HepG2 (cell line): ENCODE measurements around the gene DST. TPM values are rescaled to one million over a fixed set of nuclear protein-coding genes. Genes with fewer than 3 reads are reported as not detected.
A peak's percentile ranks its signal among the peaks of the same experiment; 100 is the strongest.

ENCODE experiments used
- ATAC-seq: fragments of 200-7000 bp; cut with Tn5 transposase; 3 replicates; pipeline ENCODE4 v1.9.1; 2020; ENCODE audit warnings: mild to moderate bottlenecking, moderate library complexity
- BruUV-seq: library from RNA; stranded (reverse); fragments of 400-500 nt; replicated peaks from 2 replicates; lab custom pipeline; 2021; lab: Mats Ljungman, UMichigan
- CTCF ChIA-PET: fragments of 300-600 bp; formaldehyde crosslinking; extraction: SDS; loops from one replicate; lab custom pipeline; 2021; ENCODE audit warnings: low total read pairs, inconsistent platforms, low intra/inter-chr PET ratio; lab: Yijun Ruan, JAX
- POLR2A ChIA-PET: fragments of 350-600 bp; sonication (Branson Sonifier 250); formaldehyde crosslinking; loops from one replicate; lab custom pipeline; 2020; ENCODE audit warnings: antibody characterized with exemption, inconsistent platforms; lab: Yijun Ruan, JAX
- DNase-seq: peaks from one replicate; pipeline ENCODE4 v3.0.0-alpha.2; 2015; ENCODE audit warnings: low spot score
- FAIRE-seq: peaks from 3 replicates; lab custom pipeline; 2011; peaks lifted over from hg19 to GRCh38; lab: Jason Lieb, UNC
- H2AFZ ChIP-seq: one replicate; pipeline ENCODE4 v1.6.1; 2011; ENCODE audit warnings: low read length, inconsistent platforms
- H3K27ac ChIP-seq: fragments of 300-600 bp; 3 replicates; pipeline ENCODE4 v1.8.0; 2011; ENCODE audit warnings: mixed run types, mild to moderate bottlenecking, mixed read lengths, low read length, inconsistent platforms; ENCODE audit not compliant: insufficient read depth; ENCODE audit errors: extremely low read length
- H3K27me3 ChIP-seq, 2 experiments: fragments of 200-600 bp in 1 of 2; 2 replicates in 1 of 2; 3 replicates in 1 of 2; pipeline versions ENCODE4 v1.6.0 to v1.8.0; 2011; ENCODE audit warnings: low read length in 2 of 2, mild to moderate bottlenecking in 2 of 2, moderate library complexity in 2 of 2, inconsistent platforms in 1 of 2; ENCODE audit not compliant: insufficient read depth in 2 of 2, control insufficient read depth in 1 of 2
- H3K36me3 ChIP-seq, 2 experiments: fragments of 200-600 bp in 1 of 2; replicated peaks in 1 of 2; 2 replicates in 1 of 2; 3 replicates in 1 of 2; pipeline versions ENCODE4 v1.5.1 to v1.8.0; 2011; ENCODE audit warnings: low read length in 2 of 2, inconsistent platforms in 1 of 2; ENCODE audit not compliant: insufficient read depth in 2 of 2, control insufficient read depth in 1 of 2
- H3K4me1 ChIP-seq: 2 replicates; pipeline ENCODE4 v1.5.1; 2012; ENCODE audit warnings: low read length, inconsistent platforms; ENCODE audit not compliant: insufficient read depth
- H3K4me2 ChIP-seq: 2 replicates; pipeline ENCODE4 v1.6.0; 2011; ENCODE audit warnings: low read depth, low read length, inconsistent platforms
- H3K4me3 ChIP-seq, 3 experiments: fragments of 200-600 bp in 1 of 3; sonication (generic), shearing (Covaris generic) in 1 of 3; replicated peaks in 1 of 3; 2 replicates each; pipeline ENCODE4 v1.5.1; 2011 to 2016; ENCODE audit warnings: low read length in 3 of 3, inconsistent platforms in 2 of 3, low read depth in 2 of 3, mild to moderate bottlenecking in 2 of 3, control low read depth in 1 of 3, mixed read lengths in 1 of 3; ENCODE audit not compliant: insufficient read depth in 1 of 3
- H3K79me2 ChIP-seq: one replicate; pipeline ENCODE4 v1.6.1; 2011; ENCODE audit warnings: low read length, inconsistent platforms; ENCODE audit not compliant: insufficient read depth
- H3K9ac ChIP-seq: 2 replicates; pipeline ENCODE4 v1.6.0; 2011; ENCODE audit warnings: mild to moderate bottlenecking, low read depth, low read length, inconsistent platforms; ENCODE audit not compliant: insufficient read depth
- H3K9me3 ChIP-seq: 2 replicates; pipeline ENCODE4 v1.5.1; 2012; ENCODE audit warnings: mild to moderate bottlenecking, low read length
- H4K20me1 ChIP-seq: 2 replicates; pipeline ENCODE4 v1.6.0; 2011; ENCODE audit warnings: inconsistent platforms, mild to moderate bottlenecking, low read length, moderate library complexity; ENCODE audit not compliant: insufficient read depth
- ATF7 ChIP-seq, 2 experiments: fragments of 450-650 bp in 1 of 2; sonication (generic) in 1 of 2; formaldehyde crosslinking in 1 of 2; IDR thresholded peaks; 2 replicates each; pipeline versions ENCODE4 v1.4.0 to v1.6.1; 2016 to 2020; ENCODE audit warnings: antibody characterized with exemption in 1 of 2, mild to moderate bottlenecking in 1 of 2, missing genetic modification reagents in 1 of 2
- NKX3-1 ChIP-seq: sonication (generic); formaldehyde crosslinking; IDR thresholded peaks from 2 replicates; pipeline ENCODE4 v1.5.0; 2020; ENCODE audit warnings: missing genetic modification reagents
- TGIF2 ChIP-seq: IDR thresholded peaks from 2 replicates; pipeline ENCODE4 v1.6.1; 2016; ENCODE audit warnings: control low read depth, missing compliant biosample characterization
- WGBS: methylation state at CpG from one replicate; pipeline ENCODE4 v1.1.6; 2017; ENCODE audit warnings: low lambda C conversion rate; 5-methylcytosine and 5-hydroxymethylcytosine counted together
- in situ Hi-C: cut with HindIII; loops from 2 replicates; pipeline ENCODE4 v1.10.0; 2017; ENCODE audit warnings: low pct_unique_long_range_greater_than_20kb; ENCODE audit not compliant: extremely low pct_ligation_motif_present
- intact Hi-C: fragments of 100-400 bp; cut with micrococcal nuclease; formaldehyde crosslinking; loops from one replicate; pipeline ENCODE4 v1.10.0; 2022; ENCODE audit not compliant: unreplicated experiment
- polyA plus RNA-seq, 8 experiments: library from polyadenylated mRNA; depleted of rRNA in 3 of 8; stranded (reverse) in 7 of 8; unstranded in 1 of 8; fragments of >200 nt; fragmentation: Illumina TruSeq in 4 of 8; extraction: Trizol in 4 of 8; gene quantifications; 2 replicates each; pipeline versions ENCODE4 v1.2.1 to v1.2.3, GENCODE V29; 2011 to 2016; ENCODE audit warnings: low read depth in 4 of 8, missing spikeins in 1 of 8, mixed read lengths in 1 of 8; ENCODE audit not compliant: insufficient read depth in 1 of 8
- total RNA-seq, 5 experiments: library from RNA; depleted of rRNA; stranded (reverse); fragments of >200 nt; fragmentation: Illumina TruSeq; extraction: Trizol; gene quantifications; 2 replicates each; pipeline ENCODE4 v1.2.3, GENCODE V29; 2016; ENCODE audit warnings: low read depth in 1 of 5
- TF ChIP-seq, protein P1 (sequence below): sonication (generic); formaldehyde crosslinking; IDR thresholded peaks from 2 replicates; pipeline ENCODE4 v1.5.0; 2020; ENCODE audit warnings: mild to moderate bottlenecking, missing genetic modification reagents, moderate library complexity

DST gene
- total and polyA plus RNA-seq, 2 of the 13 experiments (the other 11 are each of a cell fraction or from before 2014, with no cell fraction given), result 64.4 to 89.0 TPM

DNA sequence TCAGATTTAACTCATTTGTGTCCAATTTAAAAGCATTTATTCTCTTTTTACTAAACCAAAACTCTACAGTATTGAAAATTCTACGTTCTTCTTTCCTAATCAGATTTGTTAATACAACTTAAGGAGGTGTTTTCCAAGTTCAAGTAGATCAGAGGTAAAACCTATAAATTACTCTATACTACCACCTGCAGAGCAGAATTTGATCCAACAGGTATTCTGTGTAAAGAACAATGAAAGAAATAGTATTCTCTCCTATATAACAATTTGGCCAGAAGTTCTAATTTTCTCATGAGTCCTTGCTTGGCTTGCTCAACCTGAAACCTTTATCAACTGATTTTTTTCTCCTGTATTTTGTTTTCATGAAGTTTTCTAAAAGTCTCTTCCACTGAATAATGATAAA lies 28.5 kb upstream of the DST start:
- CTCF ChIA-PET, result no interaction called here
- POLR2A ChIA-PET, result no interaction called here

DNA sequence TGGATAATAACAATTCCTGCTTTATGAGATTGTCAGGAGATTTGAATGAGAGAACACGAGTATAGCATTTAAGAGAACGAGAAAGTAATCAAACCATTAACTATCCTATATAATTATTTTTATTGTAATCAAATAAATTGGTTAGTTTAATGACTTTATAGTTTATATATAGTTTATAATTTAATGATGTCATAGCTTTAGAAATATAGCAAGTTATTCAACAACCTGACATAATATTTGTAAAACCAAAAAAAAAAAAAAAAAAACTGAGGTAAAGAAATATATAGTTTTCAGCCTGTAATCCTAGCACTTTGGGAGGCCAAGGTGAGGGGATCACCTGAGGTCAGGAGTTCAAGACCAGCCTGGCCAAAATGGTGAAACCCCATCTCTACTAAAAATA lies 26.4 kb upstream of the DST start:
- no peaks in the 10 kb centered on the region for H3K9me3 ChIP-seq
- CTCF ChIA-PET, result no interaction called here
- in situ Hi-C loops, result no loop called here

More for the DNA sequence above, 28.5 kb upstream of the DST start:
- H3K27ac ChIP-seq, result no peak overlapping the region
- DNase-seq (no peak), FAIRE-seq (no peak), ATAC-seq (no peak)
- no peaks in the 10 kb centered on the region for H4K20me1 ChIP-seq
- WGBS, result 87% methylated on average over 1 of the region's 1 CpG
- no peak overlapping the region for H3K9ac ChIP-seq
- TF ChIP-seq, protein P1, sequence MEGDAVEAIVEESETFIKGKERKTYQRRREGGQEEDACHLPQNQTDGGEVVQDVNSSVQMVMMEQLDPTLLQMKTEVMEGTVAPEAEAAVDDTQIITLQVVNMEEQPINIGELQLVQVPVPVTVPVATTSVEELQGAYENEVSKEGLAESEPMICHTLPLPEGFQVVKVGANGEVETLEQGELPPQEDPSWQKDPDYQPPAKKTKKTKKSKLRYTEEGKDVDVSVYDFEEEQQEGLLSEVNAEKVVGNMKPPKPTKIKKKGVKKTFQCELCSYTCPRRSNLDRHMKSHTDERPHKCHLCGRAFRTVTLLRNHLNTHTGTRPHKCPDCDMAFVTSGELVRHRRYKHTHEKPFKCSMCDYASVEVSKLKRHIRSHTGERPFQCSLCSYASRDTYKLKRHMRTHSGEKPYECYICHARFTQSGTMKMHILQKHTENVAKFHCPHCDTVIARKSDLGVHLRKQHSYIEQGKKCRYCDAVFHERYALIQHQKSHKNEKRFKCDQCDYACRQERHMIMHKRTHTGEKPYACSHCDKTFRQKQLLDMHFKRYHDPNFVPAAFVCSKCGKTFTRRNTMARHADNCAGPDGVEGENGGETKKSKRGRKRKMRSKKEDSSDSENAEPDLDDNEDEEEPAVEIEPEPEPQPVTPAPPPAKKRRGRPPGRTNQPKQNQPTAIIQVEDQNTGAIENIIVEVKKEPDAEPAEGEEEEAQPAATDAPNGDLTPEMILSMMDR (CRISPR knock-in tag), result peak; percentile 14; the same call in 1 of the 2 replicates
- TF ChIP-seq NKX3-1 (CRISPR knock-in tag), result no peak
- no TSS peak for BruUV-seq
- peaks cover 10% of the 10 kb centered on the region; the same call in 1 of the 2 replicates for H3K4me1 ChIP-seq
- in situ Hi-C loops (no loop called here), intact Hi-C loops (no loop called here)
- no peak overlapping the region for H3K4me3 ChIP-seq
- H3K27me3 ChIP-seq, result no peaks in the 10 kb centered on the region
- no peaks in the 10 kb centered on the region; a peak in 2 of 5 replicates for H3K36me3 ChIP-seq
- H3K9me3 ChIP-seq, result no peaks in the 10 kb centered on the region
- H2AFZ ChIP-seq, result no peak overlapping the region
- no peaks in the 10 kb centered on the region for H3K79me2 ChIP-seq
- no peak overlapping the region for H3K4me2 ChIP-seq

More for the DNA sequence above, 26.4 kb upstream of the DST start:
- Histone ChIP-seq H3K4me2 (no peak overlapping the region), H3K4me1 (peaks cover 18% of the 10 kb centered on the region), H3K4me3 (no peak overlapping the region), H3K9ac (no peak overlapping the region), H3K27ac (no peak overlapping the region), H3K79me2 (no peaks in the 10 kb centered on the region), H2AFZ (no peak overlapping the region), H3K36me3 (no peaks in the 10 kb centered on the region; a peak in 2 of 5 replicates), H4K20me1 (no peaks in the 10 kb centered on the region), H3K27me3 (no peaks in the 10 kb centered on the region)
- DNase-seq (no peak), FAIRE-seq (no peak), ATAC-seq (no peak)
- TF ChIP-seq TGIF2 (CRISPR knock-in tag) (no peak), ATF7 (IDR thresholded peaks at IDR 0.05) (peak; percentile 86), ATF7 (CRISPR knock-in tag; IDR thresholded peaks at IDR 0.05) (no peak)
- POLR2A ChIA-PET, result no interaction called here
- 98% methylated on average over 2 of the region's 2 CpGs for WGBS
- BruUV-seq, result no TSS peak
- intact Hi-C loops, result no loop called here
